NT2/D1 (cell line): Measurements from ENCODE around the gene CDH22.

ENCODE experiments used
- SUZ12 ChIP-seq: IDR thresholded peaks from 2 replicates; pipeline ENCODE4 v1.6.1; 2011; ENCODE audit not compliant: insufficient read length, insufficient read depth; ENCODE audit errors: extremely low read depth
- YY1 ChIP-seq: IDR thresholded peaks from 2 replicates; pipeline ENCODE4 v1.6.1; 2011; ENCODE audit not compliant: insufficient read length, insufficient read depth

DNA sequence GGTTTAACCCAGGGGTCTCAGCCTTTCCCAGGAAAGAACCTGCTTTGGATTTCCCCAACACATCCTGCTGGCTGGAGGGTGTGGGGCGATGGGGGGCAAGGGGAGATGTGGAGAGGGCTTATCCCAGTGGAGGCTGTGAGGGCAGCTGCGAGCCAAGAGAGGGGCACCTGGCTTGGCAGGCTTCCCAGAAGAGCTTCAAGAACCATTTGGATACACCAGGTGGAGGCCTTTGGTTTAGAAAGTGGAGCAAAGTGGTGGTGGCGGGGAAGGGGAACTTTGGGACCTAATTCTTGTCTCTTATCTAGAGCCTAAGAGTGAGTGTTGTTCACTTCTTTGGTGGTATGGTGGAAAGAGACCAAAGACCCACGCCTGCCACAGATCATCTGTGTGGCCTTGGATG lies 177.8 kb downstream of the CDH22 start:
- TF ChIP-seq SUZ12 (no peak), YY1 (no peak)
